ENCODE results near the gene RGN.
A peak's percentile ranks its signal among the peaks of the same experiment; 100 is the strongest.
"Not testable (repeated sequence)": the region's sequence is repeated elsewhere in the genome, so short reads cannot be mapped to it uniquely, and the experiment has no call there.

The RGN gene

DNA sequence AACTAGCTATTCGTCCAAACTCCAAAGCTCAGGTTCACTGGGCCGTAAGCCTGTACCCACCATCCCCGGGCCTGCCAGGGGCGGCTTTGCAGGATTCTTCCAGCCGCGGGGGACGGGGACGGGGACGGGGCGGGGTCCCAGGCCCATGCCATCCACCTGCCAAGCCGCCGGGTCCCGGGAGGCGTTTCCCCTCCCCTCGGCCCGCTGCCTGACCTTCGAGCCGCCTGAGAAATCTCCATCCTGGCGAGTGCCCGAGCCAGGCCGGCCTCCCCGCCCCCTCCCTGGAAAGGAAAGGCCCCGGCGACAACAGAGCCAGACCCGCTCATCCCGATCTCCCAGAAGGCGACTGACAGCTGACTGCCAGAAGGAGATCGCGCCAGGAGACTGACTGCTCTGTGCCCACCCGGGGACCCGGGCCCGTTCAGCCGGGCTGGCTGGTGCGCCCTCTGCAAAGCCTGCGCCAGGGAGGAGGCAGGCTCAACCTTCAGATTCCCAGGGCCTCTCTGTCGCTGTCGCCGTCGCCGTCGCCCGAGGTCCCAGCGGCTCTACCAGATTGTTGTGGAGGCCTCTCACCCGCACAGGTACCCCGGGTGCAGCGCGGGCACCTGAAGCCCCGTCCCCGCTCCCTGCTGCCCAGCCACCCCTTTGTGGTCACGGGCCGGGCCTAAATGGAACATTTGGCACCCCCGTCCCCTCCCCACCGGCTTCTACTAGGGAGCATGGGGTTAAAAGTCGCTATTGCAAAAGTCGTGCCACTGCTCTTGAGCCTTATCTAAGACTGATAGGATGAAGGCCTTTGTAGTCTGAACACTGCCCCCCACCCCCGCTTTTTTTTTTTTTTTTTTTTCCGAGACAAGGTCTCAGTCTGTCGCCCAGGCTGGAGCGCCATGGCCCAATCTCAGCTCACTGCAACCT is at the start of gene RGN:
Gene RGN (plus strand): TSS at position 315 of the 915 bp plus-strand sequence. CDS start 2,702 bp downstream, outside the sequence.
- DNase-seq (ENCODE audit: low spot score): no peak

DNA sequence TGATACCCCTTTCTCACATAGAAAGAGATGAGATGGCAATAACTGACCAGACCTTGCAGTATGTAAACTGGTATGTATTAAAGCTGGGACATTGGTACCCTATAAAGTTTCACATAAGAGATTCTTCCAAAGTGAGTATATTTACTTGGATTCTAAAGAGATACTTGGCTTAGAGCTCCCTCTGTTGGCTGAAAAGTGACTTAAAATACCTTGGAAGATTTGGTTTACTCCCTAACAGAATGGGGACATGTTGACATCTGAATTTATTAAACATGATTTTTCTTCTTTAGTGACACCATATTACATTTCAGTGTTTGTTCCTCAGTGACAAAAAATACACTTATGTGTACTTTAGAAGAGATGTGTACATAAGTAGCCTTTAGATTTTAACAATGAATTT is 47.9 kb upstream of the RGN start:
- peak; percentile 49 for DNase-seq (ENCODE audit: low spot score)

DNA sequence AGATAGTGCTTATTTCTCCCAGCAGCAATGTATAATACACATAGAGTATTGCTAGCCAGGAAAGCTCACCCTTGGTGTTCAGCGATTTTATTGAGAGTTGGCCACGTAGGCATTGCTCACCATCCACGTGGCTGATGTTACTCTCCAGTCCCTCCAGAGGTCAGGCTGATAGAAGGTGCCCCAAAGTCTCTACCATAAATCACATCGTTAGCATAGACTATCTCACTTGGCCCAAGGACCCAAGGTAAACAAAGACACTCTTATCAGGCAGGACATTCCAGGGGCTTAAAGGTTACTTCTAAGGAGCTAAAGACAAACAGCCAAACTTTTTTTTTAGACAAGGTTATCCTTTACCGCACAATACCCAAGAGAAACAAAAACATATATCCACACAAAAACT is 30.3 kb upstream of the RGN start:
- no peak for DNase-seq (ENCODE audit: low spot score)

DNA sequence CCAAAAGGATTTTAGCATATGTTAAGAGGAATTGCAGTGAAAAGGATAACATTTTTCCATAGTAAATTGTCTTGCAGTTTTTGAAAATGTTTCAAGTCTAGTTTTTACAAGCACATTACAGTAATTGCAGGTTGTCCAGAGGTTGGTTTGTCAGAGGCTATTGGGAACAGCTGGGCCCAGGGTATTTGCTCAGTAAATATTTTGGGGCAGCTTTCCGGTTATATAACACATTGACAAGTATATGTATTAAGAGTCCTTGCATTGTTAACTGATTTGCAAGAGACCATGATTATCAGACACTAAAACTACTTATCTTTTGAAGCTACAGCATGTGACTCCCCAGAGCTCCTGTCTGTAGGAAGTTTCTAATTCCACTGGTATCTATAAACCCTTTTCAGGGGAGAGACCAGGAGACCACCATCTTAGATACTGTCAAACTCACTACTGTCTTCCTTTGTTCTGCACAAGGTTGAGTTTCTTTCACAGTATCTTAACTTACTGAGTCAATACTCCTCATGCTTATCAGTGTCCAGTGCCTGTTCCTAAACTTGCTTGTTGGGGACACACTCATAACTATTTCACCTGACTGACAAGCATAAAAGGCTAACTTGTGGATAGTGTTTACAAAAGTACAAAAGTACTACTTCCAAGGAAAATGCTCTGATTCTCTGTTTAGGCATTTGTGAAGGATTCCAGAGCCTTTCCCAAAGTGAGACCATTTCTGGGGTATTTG is 18.9 kb upstream of the RGN start:
- DNase-seq (ENCODE audit: low spot score): no peak

DNA sequence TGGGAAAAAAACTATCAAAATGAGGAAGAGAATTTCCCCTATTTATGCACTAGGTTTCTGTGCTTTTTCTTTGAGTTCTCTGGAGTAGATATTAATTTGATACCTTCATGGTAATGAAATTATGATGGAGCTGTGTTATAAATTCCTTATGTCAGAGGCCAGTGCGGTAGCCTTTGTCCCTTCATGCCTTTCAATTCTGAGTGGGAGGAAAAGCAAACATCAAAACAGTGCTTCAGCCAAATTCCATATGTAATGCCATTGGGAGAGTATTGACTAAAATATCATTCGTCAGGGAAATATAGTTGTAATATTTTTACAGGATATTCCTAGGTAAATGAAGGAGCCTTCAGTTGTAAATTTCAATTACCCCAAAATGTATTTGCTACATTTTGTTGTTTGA is 17.5 kb upstream of the RGN start:
- DNase-seq (ENCODE audit: low spot score): no peak

DNA sequence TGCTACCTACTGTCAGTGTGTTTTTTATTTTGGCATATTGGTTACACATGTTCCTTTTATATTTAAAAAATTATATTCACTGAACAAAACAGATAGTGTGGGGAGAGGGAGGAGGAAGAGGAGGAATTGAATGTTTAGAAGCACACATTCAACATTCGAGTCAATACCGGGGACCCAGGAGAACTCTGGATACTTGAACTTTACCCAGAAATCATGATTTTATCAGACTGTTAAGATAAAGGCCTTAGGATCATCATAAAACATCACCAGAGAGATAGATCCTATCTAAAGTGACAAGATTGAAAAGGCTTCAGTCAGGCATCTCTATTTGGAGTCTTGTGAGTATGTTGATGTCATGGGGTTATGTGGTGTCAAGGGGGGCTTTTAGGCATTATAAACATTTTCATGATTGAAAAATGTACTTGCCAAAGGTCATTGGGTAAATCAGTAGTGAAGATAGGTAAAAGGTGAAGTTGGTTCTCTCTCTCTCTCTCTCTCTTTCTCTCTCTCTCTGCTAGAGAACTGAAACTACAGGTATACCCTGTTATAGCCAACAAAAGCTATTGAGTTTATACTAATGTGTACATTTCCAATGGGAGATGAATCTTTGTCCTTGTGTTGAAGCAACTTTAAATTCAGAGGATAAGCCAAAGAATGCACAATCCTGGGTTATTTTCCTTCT is 16.9 kb upstream of the RGN start:
- DNase-seq (ENCODE audit: low spot score): no peak

DNA sequence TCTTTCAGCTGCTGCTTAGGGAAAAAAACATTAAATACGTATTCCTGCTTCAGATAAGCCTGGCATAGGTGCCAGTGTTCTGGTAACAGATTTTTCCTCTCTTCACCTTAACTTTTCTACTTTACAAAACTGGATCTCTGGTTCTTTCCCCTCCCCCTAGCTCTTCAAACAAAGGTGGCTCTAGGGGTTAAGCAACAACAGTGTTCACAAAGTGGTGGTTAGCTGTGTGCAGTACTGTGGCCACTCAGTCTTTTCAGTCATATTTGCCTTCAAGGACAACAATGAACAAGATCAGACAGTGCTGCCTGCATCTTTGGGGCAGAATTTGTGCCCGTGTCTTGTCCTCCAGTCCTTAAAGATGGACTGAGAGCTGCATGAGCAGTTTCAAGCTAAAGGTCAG is 15.1 kb upstream of the RGN start:
- DNase-seq (ENCODE audit: low spot score): no peak

DNA sequence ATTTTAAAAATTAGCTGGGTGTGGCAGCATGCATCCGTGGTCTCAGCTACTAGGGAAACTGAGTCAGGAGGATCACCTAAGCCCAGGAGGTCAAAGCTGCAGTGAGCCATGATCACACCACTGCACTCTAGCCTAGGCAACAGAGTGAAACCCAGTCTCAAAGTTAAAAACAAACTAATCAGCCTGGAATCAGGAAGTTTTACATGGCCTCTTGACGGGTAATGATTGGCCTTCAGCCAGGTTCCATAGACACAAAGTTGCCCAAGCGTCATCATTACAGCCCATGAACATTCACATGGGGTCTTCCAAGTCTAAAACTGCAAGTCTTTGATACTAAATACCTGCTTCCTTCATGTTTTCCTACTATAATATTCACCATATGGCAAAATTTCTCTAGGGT is 10.0 kb upstream of the RGN start:
- no peak for DNase-seq (ENCODE audit: low spot score)

DNA sequence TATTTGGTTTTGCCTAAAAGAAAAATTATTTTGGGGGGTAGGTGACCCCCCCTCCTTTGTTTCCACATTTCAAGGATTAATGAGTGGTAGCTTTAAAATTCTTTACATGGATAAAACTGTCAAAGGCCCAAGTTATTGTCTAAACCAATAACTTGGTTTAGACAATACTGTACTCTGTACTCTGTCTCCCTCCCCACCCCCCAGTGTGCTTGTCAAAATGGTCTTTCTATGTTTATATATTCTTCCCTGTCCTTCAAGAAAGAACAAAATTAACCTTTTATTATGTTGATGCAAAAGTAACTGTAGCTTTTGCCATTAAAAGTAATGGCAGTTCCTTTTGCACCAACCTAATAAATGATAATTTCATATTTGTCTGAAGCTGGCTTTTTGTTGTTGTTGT is 9.5 kb upstream of the RGN start:
- no peak for DNase-seq (ENCODE audit: low spot score)

DNA sequence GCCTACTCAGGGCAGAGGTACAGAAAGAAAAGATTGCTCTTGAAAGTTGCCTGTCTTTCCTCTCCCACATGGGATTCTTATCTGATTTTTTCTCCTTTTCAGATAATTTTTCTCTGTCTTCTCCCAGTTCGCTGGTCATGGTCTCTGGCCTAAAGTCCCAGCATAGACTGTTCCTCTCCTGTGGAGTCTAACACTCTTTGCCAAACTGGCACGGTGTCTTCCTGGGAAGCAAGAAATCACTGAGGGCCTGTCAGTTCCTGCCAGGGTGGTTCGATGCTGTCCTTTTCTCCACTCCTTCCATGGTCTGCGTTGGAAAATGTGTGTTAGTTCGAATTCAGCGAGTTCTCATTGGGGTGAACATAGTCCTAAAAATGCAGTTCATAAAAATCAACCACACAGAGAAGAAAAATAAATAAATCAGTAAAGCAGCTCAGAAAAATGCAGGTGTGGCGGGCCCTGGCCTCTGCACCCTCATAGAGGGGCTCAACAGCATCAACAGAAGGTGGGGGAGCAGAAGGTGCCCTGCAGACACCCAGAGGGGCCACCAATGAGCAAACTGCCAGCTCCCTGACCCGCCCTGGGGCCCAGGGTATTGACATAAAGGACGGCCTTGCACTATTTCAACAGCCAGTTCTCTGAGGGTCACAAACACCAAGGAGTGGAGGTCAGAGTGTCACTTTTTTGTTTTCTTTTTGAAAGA is 2.1 kb downstream of the RGN start:
- DNase-seq (ENCODE audit: low spot score): no peak

DNA sequence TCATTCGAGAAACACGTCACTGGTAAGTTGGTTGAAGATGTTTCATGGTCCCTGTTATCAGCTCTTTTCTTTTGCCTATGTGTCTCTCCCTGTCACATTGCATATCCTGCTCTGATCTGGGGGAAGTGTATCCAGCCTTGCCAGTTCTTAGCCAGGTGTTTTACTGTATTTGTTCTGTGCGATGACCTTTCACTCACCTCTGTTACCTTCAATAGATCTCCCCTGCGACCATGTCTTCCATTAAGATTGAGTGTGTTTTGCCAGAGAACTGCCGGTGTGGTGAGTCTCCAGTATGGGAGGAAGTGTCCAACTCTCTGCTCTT is 2.6 kb downstream of the RGN start:
- no peak for DNase-seq (ENCODE audit: low spot score)

DNA sequence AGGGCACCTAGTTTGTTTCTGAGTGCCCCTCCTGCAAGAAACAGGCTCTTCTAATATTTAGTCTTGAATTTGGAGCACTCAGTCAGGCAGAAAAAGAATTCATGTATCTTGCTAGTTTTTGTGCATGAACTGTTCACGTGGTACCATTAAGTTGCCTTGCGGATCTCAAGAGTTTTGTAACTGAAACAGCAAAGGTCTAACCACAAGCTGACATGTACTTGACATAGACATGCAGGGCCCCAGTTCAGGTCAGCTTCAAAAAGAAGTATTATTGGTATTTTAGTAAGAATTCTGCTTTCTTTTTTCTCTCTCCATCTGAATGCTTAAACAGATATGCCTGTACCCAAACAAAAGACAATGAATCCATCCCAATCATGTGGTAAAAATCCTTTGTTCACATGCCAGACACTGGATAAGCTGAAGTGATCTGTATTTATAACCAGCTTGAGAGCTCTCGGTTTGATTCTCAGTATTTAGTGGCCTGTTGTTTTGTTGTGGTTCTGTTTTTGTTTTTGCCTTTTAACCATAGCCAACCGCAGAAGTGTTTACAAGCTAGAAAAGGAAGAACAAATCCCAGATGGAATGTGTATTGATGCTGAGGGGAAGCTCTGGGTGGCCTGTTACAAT is 13.0 kb downstream of the RGN start:
- DNase-seq (ENCODE audit: low spot score): no peak

DNA sequence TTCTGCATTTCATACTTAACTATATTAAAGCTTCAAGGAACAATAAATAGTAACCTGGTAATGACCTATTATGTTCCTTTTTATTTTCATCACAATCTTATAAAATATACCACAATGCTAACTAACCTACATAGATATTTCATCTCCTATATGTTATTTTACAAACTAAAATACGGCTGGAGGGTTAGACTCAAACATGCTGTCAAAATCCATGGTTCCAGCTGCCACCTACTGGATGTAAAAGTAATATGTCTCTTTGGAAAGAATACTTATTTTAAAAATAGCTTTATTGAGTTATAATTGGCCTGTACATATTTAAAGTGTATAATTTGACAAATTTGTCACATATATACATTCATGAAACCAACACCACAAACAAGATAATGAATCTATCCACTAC is 15.0 kb downstream of the RGN start:
- DNase-seq (ENCODE audit: low spot score): peak; percentile 21

DNA sequence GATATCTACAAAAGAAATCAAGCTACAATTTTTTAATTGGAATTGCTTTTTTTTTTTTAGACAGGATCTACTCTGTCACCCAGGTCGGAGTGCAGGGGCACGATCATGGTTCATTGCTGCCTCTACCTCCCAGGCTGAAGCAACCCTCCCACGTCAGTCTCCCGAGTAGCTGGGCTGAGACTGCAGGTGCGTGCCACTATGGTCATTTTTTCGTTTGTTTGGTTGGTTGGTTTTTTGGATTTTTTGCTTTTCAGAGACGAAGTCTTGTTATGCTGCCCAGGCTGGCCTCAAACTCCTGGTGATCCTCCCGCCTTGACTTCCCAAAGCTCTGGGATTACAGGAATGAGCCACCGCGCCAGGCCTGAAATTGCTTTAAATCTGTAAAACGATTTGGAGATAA is 15.6 kb downstream of the RGN start:
- no peak for DNase-seq (ENCODE audit: low spot score)

DNA sequence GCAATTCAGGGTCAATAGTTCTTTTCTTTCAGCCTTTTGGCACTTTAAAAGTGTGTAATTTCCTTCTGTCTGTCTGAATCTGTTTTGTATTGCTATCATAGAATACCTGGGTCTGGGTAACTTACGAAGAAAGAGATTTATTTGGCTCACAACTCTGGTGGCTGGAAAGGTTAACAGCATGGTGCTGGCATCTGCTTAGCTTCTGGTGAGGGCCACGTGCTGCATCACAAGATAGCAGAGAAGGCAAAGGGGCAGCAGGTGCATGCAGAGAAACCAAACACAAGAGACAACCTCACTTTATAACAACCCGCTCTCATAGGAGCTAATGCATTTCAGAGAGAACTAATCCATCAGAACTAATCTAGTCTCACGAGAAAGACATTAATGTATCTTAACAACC is 18.8 kb downstream of the RGN start:
- DNase-seq (ENCODE audit: low spot score): no peak

DNA sequence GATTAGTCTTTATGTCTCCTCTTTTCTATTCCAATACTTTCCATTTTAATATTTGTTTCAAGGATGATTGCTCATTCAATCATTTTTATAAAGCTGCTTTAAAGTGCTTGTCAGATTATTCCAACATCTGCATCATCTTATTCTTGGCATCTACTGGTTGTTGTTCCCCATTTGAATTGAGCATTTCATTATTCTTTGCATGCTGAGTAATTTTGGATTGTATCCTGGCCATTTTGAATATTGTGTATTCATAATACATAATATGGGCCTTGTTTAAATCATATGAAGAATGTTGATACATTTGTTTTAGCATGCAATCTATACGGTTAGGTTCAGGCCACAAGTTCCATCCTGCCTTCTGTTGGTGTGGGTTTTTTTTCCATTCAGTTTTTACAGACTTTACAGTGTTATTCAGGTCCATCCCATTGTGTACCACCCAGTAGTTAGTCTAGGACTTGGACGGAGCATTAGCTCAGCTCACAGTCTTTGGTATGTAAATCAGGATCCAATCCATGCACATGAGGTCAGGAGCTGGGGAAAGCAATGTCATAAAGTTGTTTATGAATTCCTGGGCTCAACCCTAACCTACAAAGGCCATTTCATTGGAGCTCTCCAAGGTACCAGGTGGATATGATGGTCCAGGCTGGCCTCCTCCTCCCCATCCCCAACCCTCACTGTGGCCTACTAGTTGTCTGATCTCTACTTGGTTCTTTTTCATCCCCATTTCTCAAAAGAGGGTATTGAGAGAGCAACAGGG is 20.3 kb downstream of the RGN start:
- no peak for DNase-seq (ENCODE audit: low spot score)

DNA sequence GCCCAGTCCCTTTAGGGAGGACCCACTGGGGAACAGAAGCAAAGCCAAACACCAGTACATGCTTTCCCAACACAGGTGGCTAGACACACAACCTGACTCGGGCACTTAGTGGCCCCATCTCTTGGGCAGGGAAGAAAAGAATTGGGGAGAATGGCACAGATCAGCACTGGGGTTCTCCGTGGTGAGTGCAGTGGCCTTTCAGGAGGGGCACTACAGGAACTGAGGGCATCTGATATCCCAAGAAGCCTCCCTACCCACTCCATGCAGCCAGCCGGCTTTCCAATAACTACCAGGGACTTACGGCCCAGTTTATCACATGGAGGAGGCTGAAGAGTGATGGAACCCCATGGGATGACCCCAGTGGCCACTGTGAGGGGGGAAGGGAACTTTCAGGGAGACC is 23.0 kb downstream of the RGN start:
- no peak for DNase-seq (ENCODE audit: low spot score)

DNA sequence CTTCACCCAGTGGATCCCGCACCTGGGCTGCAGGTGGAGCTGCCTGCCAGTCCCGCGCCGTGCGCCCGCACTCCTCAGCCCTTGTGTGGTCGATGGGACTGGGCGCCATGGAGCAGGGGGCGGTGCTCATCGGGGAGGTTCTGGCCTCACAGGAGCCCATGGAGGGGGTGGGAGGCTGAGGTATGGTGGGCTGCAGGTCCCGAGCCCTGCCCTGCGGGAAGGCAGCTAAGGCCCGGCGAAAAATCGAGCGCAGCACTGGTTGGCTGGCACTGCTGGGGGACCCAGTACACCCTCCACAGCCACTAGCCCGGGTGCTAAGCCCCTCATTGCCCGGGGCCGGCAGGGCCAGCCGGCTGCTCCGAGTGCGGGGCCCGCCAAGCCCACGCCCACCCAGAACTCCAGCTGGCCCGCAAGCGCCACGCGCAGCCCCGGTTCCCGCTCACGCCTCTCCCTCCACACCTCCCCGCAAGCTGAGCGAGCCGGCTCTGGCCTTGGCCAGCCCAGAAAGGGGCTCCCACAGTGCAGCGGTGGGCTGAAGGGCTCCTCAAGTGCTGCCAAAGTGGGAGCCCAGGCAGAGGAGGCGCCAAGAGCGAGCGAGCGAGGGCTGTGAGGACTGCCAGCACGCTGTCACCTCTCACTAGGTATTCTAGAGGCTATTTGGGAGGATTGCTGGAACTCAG is 32.8 kb downstream of the RGN start:
- DNase-seq (ENCODE audit: low spot score): not testable (repeated sequence)

DNA sequence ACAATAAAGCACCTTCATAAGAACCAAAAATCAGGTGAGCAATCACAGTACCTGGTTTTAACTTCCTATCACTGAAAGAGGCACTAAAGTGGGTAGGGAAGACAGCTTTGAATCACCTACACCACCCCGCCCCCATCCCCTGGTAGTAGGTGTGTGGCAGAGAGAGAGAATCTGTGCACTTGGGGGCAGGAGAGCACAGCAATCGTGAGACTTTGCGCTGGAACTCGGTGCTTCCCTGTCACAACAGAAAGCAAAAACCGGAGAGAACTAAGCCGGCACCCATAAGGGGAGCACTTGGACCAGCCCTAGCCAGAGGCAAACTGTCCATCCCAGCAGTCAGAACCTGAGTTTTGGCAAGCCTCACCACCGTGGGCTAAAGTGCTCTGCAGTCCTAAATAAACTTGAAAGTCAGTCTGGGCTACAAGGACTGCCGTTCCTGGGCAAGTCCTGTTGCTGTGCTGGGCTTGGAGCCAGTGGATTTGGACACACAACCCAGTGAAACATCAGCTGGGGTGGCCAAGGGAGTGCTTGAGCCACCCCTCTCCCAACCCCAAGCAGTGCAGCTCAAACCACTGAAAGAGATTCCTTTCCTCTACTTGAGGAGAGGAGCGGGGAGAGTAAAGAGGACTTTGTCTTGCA is 34.2 kb downstream of the RGN start:
- DNase-seq (ENCODE audit: low spot score): no peak

DNA sequence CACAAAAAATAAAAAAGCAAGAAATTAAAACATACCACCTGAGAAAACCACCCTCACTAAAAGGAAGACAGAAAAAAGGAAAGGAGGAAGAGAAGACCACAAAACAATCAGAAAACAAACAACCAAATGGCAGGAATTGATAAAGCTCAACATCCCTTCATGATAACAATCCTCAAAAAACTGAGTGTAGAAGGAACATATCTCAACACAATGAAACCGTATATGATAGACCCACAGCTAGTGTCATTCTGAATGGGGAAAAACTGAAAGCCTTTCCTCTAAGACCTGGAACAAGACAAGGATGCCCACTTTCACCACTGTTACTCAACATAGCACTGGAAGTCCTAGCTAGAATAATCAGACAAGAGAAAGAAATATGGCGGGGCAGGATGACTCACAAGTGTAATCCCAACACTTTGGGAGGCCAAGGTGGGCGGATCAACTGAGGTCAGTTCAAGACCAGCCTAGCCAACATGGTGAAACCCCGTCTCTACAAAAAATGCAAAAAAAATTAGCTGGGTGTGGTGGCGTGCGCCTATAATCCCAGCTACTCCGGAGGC is 38.4 kb downstream of the RGN start:
- not testable (repeated sequence) for DNase-seq (ENCODE audit: low spot score)

Data from activated CD4-positive, alpha-beta T cell treated with anti-CD3 and anti-CD28 coated beads, Interleukin-2, Interleukin-4, amounts not matched to agents 100 ng/mL and 50 ng/mL, durations not matched to agents 16 hours and 8 hours (primary cell).